Epithelial cell of esophagus (primary cell): ENCODE data around the gene COG4.

Experiments
- DNase-seq: peaks from one replicate; pipeline ENCODE4 v3.0.0; 2010; ENCODE audit warnings: low read depth
- H3K4me3 ChIP-seq: 2 replicates; pipeline ENCODE4 v1.5.1; 2011; ENCODE audit warnings: mild to moderate bottlenecking, low read length, control low read depth
- TF ChIP-seq, protein P1 (sequence below): IDR thresholded peaks from 2 replicates; pipeline ENCODE4 v1.5.1; 2011; ENCODE audit warnings: low read depth, mild to moderate bottlenecking, low read length, control low read depth, inconsistent platforms; ENCODE audit not compliant: insufficient read depth; ENCODE audit errors: missing control alignments

Gene COG4

DNA sequence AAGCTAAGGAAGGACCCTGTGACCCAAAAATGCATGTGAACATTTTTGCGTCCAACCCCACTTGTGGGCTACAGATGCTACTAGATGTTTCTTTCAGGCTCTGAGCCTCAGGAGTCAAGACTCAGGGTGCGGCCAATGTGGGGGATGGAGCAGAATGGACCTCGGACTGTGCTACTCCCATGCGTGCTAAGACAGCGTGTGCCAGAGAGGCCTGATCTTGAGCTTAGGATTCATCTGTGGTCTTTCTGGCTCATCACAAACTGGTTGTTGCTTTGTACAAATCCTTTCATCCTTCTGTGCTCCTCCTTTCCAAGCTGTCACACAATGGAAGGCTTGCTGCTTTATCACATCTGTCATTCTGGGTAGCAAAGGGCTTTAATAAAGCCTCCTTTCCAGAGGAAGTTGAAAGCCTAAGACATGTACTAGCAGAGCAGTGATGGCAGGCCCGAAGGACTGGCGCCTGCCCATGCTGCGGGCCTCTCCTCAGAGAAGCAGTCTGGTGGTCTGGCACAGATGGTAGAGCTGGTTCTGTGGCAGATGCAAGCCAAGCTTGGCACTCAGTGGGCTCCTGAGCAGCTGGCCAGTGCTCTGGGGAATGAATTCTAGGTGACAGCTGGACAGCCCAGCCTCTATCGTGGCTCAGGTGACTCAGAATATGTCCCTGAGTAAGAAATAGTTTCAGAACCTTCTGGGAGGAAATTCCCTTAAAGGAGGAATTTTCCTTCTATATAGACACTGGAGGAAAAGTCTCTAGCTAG, 27.8 kb downstream of the COG4 start:
- DNase-seq, result no peak
- TF ChIP-seq, protein P1, sequence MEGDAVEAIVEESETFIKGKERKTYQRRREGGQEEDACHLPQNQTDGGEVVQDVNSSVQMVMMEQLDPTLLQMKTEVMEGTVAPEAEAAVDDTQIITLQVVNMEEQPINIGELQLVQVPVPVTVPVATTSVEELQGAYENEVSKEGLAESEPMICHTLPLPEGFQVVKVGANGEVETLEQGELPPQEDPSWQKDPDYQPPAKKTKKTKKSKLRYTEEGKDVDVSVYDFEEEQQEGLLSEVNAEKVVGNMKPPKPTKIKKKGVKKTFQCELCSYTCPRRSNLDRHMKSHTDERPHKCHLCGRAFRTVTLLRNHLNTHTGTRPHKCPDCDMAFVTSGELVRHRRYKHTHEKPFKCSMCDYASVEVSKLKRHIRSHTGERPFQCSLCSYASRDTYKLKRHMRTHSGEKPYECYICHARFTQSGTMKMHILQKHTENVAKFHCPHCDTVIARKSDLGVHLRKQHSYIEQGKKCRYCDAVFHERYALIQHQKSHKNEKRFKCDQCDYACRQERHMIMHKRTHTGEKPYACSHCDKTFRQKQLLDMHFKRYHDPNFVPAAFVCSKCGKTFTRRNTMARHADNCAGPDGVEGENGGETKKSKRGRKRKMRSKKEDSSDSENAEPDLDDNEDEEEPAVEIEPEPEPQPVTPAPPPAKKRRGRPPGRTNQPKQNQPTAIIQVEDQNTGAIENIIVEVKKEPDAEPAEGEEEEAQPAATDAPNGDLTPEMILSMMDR, result no peak
- H3K4me3 ChIP-seq, result no peak overlapping the region

DNA sequence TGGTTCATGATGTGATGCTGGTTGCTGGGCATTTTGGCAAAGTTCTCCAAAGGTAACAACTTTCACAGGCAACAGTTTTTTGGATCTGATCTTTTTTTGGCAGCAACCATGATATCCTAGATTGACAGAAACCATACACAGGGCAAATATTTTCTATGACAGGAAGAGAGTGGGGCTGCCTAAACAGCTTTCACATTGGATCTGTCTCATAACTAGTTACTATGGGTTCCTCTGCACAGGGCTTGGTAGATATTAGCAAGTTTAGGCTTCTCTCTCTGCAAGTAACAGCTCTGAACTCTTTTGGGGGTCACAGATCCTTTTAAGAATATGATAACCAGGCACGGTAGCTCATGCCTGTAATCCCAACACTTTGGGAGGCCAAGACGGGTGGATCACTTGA, 28.6 kb downstream of the COG4 start:
- DNase-seq, result no peak
- TF ChIP-seq, protein P1, result no peak

DNA sequence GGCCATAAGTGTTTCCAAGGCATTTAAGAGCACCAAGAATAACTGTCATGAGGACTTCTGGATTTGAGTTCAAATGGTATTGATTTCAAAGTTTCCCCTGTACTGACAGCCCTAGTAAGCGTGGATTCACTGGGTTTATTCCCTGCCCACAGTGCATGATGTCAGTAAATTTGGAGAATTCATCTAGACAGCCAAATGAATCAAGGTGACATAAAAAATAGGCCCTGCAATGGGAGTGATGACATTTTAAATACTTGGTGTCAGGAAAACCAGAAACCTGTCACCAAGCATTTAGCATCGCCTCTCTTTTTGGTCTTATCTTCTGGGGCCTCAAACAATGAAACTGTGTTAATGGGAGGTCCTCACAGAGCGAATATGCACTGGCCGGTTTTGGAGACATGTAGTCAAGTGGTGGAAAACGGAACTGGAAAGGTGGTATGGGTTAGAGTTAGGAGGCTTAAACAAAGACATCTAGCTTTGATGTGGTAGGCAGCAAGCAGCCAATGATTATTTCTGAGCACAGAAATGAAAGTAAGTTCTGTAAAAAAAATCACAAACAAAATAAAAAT, 29.1 kb downstream of the COG4 start:
- no peak for DNase-seq
- TF ChIP-seq, protein P1, result no peak
- H3K4me3 ChIP-seq, result no peak overlapping the region

More for the DNA sequence above, 28.6 kb downstream of the COG4 start:
- no peak overlapping the region for H3K4me3 ChIP-seq

DNA sequence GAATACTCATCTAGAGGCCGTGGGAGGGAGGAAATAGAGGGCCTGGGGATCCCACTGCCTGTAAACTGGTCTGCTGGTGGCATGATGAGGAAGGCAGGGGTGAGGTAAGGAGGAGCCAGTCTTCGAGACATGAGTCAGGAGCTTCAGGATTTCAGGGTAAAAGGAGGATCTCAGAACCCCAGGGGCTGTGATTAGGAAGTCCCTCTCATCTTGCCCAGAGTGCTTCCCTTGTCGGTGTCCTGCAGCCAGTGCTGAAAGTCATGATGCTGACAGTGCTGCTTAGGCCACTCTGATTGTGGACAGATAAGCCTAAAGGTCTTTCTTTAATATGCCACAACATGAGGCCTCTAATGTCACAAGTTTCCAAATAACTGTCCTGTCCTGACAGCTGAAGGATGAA, 29.6 kb downstream of the COG4 start:
- no peak for DNase-seq
- TF ChIP-seq, protein P1, result no peak
- no peak overlapping the region for H3K4me3 ChIP-seq

DNA sequence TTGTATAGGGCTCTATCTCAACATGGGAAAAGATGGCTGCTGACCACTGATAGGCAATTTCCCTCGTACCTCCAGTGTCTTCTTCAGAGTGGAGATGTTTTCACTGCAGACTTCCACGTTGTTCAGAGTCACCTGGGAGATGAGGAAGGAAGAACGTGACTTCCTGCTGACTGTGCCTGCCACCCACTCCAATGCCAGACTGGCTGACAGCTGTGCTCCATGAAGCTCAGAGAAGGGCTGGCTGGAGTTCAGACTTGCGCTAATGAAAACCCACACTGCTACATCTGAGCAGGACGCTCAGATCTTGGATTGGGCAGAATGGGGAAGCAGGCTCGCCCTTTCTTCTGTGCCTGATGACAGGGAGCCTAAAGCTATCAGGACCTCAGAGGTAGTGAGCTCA, 33.1 kb downstream of the COG4 start:
- no peak for DNase-seq
- TF ChIP-seq, protein P1, result no peak
- no peak overlapping the region for H3K4me3 ChIP-seq

DNA sequence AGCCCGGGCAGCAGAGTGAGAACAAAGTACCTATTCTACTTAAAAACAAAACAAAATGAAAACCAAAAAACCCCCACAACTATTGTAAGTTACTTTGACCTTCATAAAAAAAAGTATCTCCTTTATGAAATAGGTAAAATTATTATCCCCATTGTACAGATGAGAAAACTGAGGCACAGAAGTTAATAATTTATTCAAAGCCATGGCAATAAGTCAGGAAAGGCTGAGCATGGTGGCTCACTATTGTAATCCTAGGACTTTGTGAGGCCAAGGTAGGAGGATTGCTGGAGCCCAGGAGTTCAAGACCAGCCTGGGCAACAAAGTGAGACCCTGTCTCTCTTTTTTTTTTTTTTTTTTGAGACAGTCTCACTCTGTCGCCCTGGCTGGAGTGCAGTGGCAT, 38.5 kb downstream of the COG4 start:
- no peak overlapping the region for H3K4me3 ChIP-seq
- no peak for DNase-seq
- TF ChIP-seq, protein P1, result no peak

DNA sequence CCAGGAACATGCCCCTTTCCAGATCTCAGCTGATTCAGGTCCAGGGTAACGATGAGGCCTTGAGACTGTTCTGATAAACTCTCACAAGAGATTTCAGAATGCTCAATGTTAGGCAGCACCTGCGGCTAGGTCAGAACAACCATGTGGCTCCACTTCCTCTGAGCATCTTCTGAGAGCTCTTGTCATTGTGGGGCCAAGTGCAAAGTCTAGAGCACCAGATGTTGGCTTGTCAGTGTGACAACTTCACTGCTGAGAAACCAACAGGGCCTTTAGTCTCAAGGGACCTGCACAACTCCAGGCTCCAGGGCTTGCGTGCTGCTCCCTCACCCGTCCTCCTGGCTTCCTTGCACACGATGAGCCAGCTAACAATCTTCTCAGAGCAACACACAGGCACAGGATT, 39.9 kb downstream of the COG4 start:
- TF ChIP-seq, protein P1, result no peak
- DNase-seq, result no peak
- H3K4me3 ChIP-seq, result no peak overlapping the region
